HCT116 (cell line): ENCODE measurements around the gene PHF14. TPM values are rescaled to one million over a fixed set of nuclear protein-coding genes. Genes with fewer than 3 reads are reported as not detected.

Experiments
- ATAC-seq: fragments of 200-7000 bp; cut with Tn5 transposase; 2 replicates; pipeline ENCODE4 v1.9.1; 2020; ENCODE audit warnings: mild to moderate bottlenecking, moderate library complexity
- BruUV-seq: library from RNA; stranded (reverse); fragments of 400-500 nt; replicated peaks from 2 replicates; lab custom pipeline; 2021; lab: Mats Ljungman, UMichigan
- CTCF ChIA-PET: fragments of 300-600 bp; sonication (Branson Sonifier 250); formaldehyde crosslinking; loops from one replicate; lab custom pipeline; 2021; ENCODE audit warnings: antibody characterized with exemption; lab: Charles Lee
- POLR2A ChIA-PET: fragments of 300-600, 350-600 bp; sonication (Branson Sonifier 250); formaldehyde crosslinking; loops from one replicate; lab custom pipeline; 2021; ENCODE audit warnings: antibody characterized with exemption; lab: Charles Lee
- RAD21 ChIA-PET, 2 experiments: fragments of 300-600 bp; sonication (Branson Sonifier 250); formaldehyde crosslinking; loops; one replicate each; lab custom pipeline; 2023; ENCODE audit warnings: low total read pairs in 2 of 2; ENCODE audit not compliant: uncharacterized antibody in 2 of 2, unreplicated experiment in 2 of 2, low non-redundant PET in 1 of 2; lab: Charles Lee
- DNase-seq: peaks from one replicate; pipeline ENCODE4 v3.0.0-alpha.2; 2010; ENCODE audit warnings: low read depth, low spot score
- H2AFZ ChIP-seq: fragments of 200-600 bp; shearing (Covaris generic), sonication (generic); 2 replicates; pipeline ENCODE4 v1.6.1; 2017; ENCODE audit warnings: low read depth, mixed run types, mixed read lengths, antibody characterized with exemption, low read length; ENCODE audit not compliant: poor library complexity, severe bottlenecking
- H3K27ac ChIP-seq: 2 replicates; pipeline ENCODE4 v1.5.1; 2012; ENCODE audit warnings: low read depth, low read length
- H3K27me3 ChIP-seq: fragments of 200-600 bp; sonication (generic); 2 replicates; pipeline ENCODE4 v1.6.1; 2016; ENCODE audit warnings: mixed run types, low read length, mixed read lengths; ENCODE audit not compliant: insufficient read depth
- H3K36me3 ChIP-seq, 2 experiments: fragments of 200-500 bp in 1 of 2; fragments of 200-600 bp in 1 of 2; sonication (Bioruptor generic) in 1 of 2; sonication (generic) in 1 of 2; 2 replicates each; pipeline versions ENCODE4 v1.5.1 to v1.6.1; 2014 to 2016; ENCODE audit warnings: low read length in 2 of 2, inconsistent platforms in 1 of 2, mixed read lengths in 1 of 2, mixed run types in 1 of 2; ENCODE audit not compliant: insufficient read depth in 2 of 2, control insufficient read depth in 1 of 2
- H3K4me1 ChIP-seq, 2 experiments: fragments of 200-600 bp in 1 of 2; sonication (generic) in 1 of 2; 2 replicates each; pipeline versions ENCODE4 v1.5.1 to v1.6.1; 2012 to 2017; ENCODE audit warnings: low read length in 2 of 2, inconsistent platforms in 1 of 2, mild to moderate bottlenecking in 1 of 2, mixed read lengths in 1 of 2, mixed run types in 1 of 2, moderate library complexity in 1 of 2; ENCODE audit not compliant: insufficient read depth in 2 of 2, control insufficient read depth in 1 of 2
- H3K4me2 ChIP-seq: fragments of 200-600 bp; sonication (generic); 2 replicates; pipeline ENCODE4 v1.6.1; 2017; ENCODE audit warnings: mixed run types, low read length, mixed read lengths
- H3K4me3 ChIP-seq, 2 experiments: fragments of 200-600 bp in 1 of 2; sonication (generic) in 1 of 2; replicated peaks in 1 of 2; 2 replicates each; pipeline ENCODE4 v1.5.1; 2011 to 2016; ENCODE audit warnings: low read length in 2 of 2, control low read depth in 1 of 2, low read depth in 1 of 2, mild to moderate bottlenecking in 1 of 2, mixed read lengths in 1 of 2, mixed run types in 1 of 2
- H3K79me2 ChIP-seq: fragments of 200-600 bp; sonication (generic); 2 replicates; pipeline ENCODE4 v1.6.1; 2017; ENCODE audit warnings: mild to moderate bottlenecking, mixed run types, low read length, moderate library complexity, mixed read lengths; ENCODE audit not compliant: insufficient read depth
- H3K9ac ChIP-seq: fragments of 200-600 bp; sonication (generic); 2 replicates; pipeline ENCODE4 v1.6.1; 2016; ENCODE audit warnings: low read length, mixed read lengths
- H3K9me2 ChIP-seq: fragments of 200-600 bp; sonication (generic), shearing (Covaris generic); 2 replicates; pipeline ENCODE4 v1.6.1; 2017; ENCODE audit warnings: mixed run types, mild to moderate bottlenecking, moderate library complexity; ENCODE audit not compliant: insufficient read depth
- H3K9me3 ChIP-seq, 2 experiments: fragments of 200-500 bp in 1 of 2; fragments of 200-600 bp in 1 of 2; sonication (Bioruptor generic) in 1 of 2; sonication (generic) in 1 of 2; 2 replicates each; pipeline ENCODE4 v1.6.1; 2014 to 2017; ENCODE audit warnings: low read length in 2 of 2, mixed read lengths in 2 of 2, inconsistent platforms in 1 of 2, low read depth in 1 of 2, mild to moderate bottlenecking in 1 of 2, mixed run types in 1 of 2, moderate library complexity in 1 of 2; ENCODE audit not compliant: control insufficient read depth in 1 of 2, insufficient read depth in 1 of 2
- H4K20me1 ChIP-seq: fragments of 200-600 bp; sonication (generic), shearing (Covaris generic); 2 replicates; pipeline ENCODE4 v1.6.1; 2017; ENCODE audit warnings: mixed run types, mild to moderate bottlenecking, moderate library complexity; ENCODE audit not compliant: insufficient read depth
- EGR1 ChIP-seq: IDR thresholded peaks from 2 replicates; pipeline ENCODE4 v1.6.1; 2012; ENCODE audit warnings: low read depth
- EZH2 ChIP-seq: fragments of 200-600 bp; sonication (generic); IDR thresholded peaks from 2 replicates; pipeline ENCODE4 v1.6.1; 2017; ENCODE audit warnings: antibody characterized with exemption, mixed run types
- FOSL1 ChIP-seq: IDR thresholded peaks from 2 replicates; pipeline ENCODE4 v1.6.1; 2012; ENCODE audit warnings: low read depth
- JUND ChIP-seq: IDR thresholded peaks from 2 replicates; pipeline ENCODE4 v1.6.1; 2012
- POLR2A ChIP-seq: IDR thresholded peaks from 2 replicates; pipeline ENCODE4 v1.7.0; 2011; ENCODE audit warnings: borderline replicate concordance; ENCODE audit not compliant: insufficient read depth, insufficient read length; ENCODE audit errors: extremely low read depth
- SP1 ChIP-seq: IDR thresholded peaks from 2 replicates; pipeline ENCODE4 v1.6.1; 2012; ENCODE audit warnings: low read depth
- YY1 ChIP-seq: IDR thresholded peaks from 2 replicates; pipeline ENCODE4 v1.6.1; 2011; ENCODE audit warnings: low read length, low read depth, moderate library complexity, mild to moderate bottlenecking; ENCODE audit not compliant: insufficient replicate concordance; ENCODE audit errors: extremely low read depth
- ZFX ChIP-seq: fragments of 450-650 bp; IDR thresholded peaks from 2 replicates; pipeline ENCODE4 v1.6.1; 2017
- ZNF274 ChIP-seq: fragments of 200-500 bp; sonication (Bioruptor generic); IDR thresholded peaks from 2 replicates; pipeline ENCODE4 v1.6.1; 2014; ENCODE audit warnings: mild to moderate bottlenecking, low read depth, low read length, inconsistent platforms
- intact Hi-C: fragments of 100-400 bp; cut with micrococcal nuclease; formaldehyde crosslinking; loops from 2 replicates; pipeline ENCODE4 v1.10.0; 2022
- total RNA-seq: library from RNA; stranded (reverse); gene quantifications from one replicate; pipeline ENCODE4 v1.2.1, GENCODE V29; 2021; ENCODE audit not compliant: unreplicated experiment
- TF ChIP-seq, protein P1 (sequence below): IDR thresholded peaks from 2 replicates; pipeline ENCODE4 v1.6.1; 2012
- TF ChIP-seq, protein P2 (sequence below): IDR thresholded peaks from 2 replicates; pipeline ENCODE4 v1.6.1; 2012; ENCODE audit warnings: low read depth

Gene PHF14
- total RNA-seq, 1 experiment from 2014 or later = 13.8 TPM

GRCh38 chr7:11005202-11005601 is 31.5 kb downstream of the PHF14 start:
- CTCF ChIA-PET = no interaction called here
- DNase-seq (no peak), ATAC-seq (no peak)
- Histone ChIP-seq H3K4me1 (no peaks in the 10 kb centered on the region), H2AFZ (no peak overlapping the region), H3K27ac (no peak overlapping the region), H4K20me1 (peaks cover 10% of the 10 kb centered on the region), H3K27me3 (no peaks in the 10 kb centered on the region), H3K9ac (no peak overlapping the region), H3K9me3 (no peaks in the 10 kb centered on the region), H3K9me2 (no peaks in the 10 kb centered on the region), H3K79me2 (peaks cover 77% of the 10 kb centered on the region), H3K36me3 (no peaks in the 10 kb centered on the region), H3K4me3 (no peak overlapping the region), H3K4me2 (no peak overlapping the region)
- POLR2A ChIA-PET = no interaction called here
- TF ChIP-seq ZNF274 = no peak
- intact Hi-C loops = no loop called here
- BruUV-seq = no TSS peak
- RAD21 ChIA-PET = no interaction called here

DNA sequence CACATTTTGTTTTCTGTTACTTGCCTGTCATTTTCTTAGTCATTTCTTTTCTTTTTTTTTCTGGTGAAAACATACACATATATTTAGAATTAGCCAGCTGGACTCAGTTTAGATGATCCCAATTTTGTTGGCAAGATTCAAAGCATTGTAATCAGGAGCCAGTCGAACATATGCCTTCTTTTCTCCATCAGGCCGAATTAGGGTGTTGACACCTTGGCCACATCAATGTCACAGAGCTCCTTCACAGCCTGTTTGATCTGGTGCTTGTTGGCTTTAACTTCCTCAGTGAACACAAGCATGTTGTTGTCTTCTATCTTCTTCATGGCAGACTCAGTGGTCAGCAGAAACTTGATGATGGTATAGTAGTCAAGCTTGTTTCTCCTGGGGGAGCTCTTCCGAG is 32.6 kb downstream of the PHF14 start:
- H3K9me3 ChIP-seq = no peaks in the 10 kb centered on the region
- H3K36me3 ChIP-seq = no peaks in the 10 kb centered on the region
- peaks cover 11% of the 10 kb centered on the region for H4K20me1 ChIP-seq
- RAD21 ChIA-PET = no interaction called here
- TF ChIP-seq YY1 = no peak
- no peak for TF ChIP-seq EZH2
- TF ChIP-seq EGR1 = no peak
- TF ChIP-seq SP1 = no peak
- TF ChIP-seq, protein P1, sequence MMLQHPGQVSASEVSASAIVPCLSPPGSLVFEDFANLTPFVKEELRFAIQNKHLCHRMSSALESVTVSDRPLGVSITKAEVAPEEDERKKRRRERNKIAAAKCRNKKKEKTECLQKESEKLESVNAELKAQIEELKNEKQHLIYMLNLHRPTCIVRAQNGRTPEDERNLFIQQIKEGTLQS = no peak
- TF ChIP-seq POLR2A = no peak
- TF ChIP-seq JUND = no peak
- no peak for TF ChIP-seq ZFX
- TF ChIP-seq, protein P2, sequence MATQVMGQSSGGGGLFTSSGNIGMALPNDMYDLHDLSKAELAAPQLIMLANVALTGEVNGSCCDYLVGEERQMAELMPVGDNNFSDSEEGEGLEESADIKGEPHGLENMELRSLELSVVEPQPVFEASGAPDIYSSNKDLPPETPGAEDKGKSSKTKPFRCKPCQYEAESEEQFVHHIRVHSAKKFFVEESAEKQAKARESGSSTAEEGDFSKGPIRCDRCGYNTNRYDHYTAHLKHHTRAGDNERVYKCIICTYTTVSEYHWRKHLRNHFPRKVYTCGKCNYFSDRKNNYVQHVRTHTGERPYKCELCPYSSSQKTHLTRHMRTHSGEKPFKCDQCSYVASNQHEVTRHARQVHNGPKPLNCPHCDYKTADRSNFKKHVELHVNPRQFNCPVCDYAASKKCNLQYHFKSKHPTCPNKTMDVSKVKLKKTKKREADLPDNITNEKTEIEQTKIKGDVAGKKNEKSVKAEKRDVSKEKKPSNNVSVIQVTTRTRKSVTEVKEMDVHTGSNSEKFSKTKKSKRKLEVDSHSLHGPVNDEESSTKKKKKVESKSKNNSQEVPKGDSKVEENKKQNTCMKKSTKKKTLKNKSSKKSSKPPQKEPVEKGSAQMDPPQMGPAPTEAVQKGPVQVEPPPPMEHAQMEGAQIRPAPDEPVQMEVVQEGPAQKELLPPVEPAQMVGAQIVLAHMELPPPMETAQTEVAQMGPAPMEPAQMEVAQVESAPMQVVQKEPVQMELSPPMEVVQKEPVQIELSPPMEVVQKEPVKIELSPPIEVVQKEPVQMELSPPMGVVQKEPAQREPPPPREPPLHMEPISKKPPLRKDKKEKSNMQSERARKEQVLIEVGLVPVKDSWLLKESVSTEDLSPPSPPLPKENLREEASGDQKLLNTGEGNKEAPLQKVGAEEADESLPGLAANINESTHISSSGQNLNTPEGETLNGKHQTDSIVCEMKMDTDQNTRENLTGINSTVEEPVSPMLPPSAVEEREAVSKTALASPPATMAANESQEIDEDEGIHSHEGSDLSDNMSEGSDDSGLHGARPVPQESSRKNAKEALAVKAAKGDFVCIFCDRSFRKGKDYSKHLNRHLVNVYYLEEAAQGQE = no peak
- no peak for TF ChIP-seq FOSL1
- TF ChIP-seq, all 23 proteins: peak for 0
- peaks cover 76% of the 10 kb centered on the region for H3K79me2 ChIP-seq
- DNase-seq (no peak), ATAC-seq (no peak)
- no peak overlapping the region for H3K4me3 ChIP-seq
- H3K9me2 ChIP-seq = no peaks in the 10 kb centered on the region
- no peak overlapping the region for H2AFZ ChIP-seq
- BruUV-seq = no TSS peak
- H3K27me3 ChIP-seq = no peaks in the 10 kb centered on the region
- no peak overlapping the region for H3K9ac ChIP-seq
- H3K4me2 ChIP-seq = no peak overlapping the region
- ChIA-PET CTCF (no interaction called here), POLR2A (no interaction called here)
- intact Hi-C loops = no loop called here
- H3K27ac ChIP-seq = no peak overlapping the region
- H3K4me1 ChIP-seq = no peaks in the 10 kb centered on the region
